GM12878 (cell line): Measurements from ENCODE around the gene F12. TPM values are rescaled to one million over a fixed set of nuclear protein-coding genes. Genes with fewer than 3 reads are reported as not detected.

ENCODE experiments used
- BACH1 ChIP-seq: fragments of 450-650 bp; IDR thresholded peaks from 2 replicates; pipeline ENCODE4 v1.6.1; 2017; ENCODE audit warnings: mild to moderate bottlenecking, borderline replicate concordance
- CBX3 ChIP-seq: fragments of 200-600 bp; sonication (generic); IDR thresholded peaks from 2 replicates; pipeline ENCODE4 v1.6.1; 2016; ENCODE audit warnings: low read depth, borderline replicate concordance
- DPF2 ChIP-seq: fragments of 450-650 bp; IDR thresholded peaks from 2 replicates; pipeline ENCODE4 v1.6.1; 2017; ENCODE audit warnings: mild to moderate bottlenecking
- KAT2A ChIP-seq: conservative IDR thresholded peaks from 2 replicates; pipeline ENCODE4 v1.6.1; 2011; ENCODE audit warnings: low read depth, low read length; ENCODE audit not compliant: control insufficient read depth
- MEF2A ChIP-seq: IDR thresholded peaks from 2 replicates; pipeline ENCODE4 v1.6.1; 2011; ENCODE audit warnings: low read depth, mild to moderate bottlenecking, low read length, moderate library complexity; ENCODE audit not compliant: insufficient read depth
- MTA3 ChIP-seq: IDR thresholded peaks from 2 replicates; pipeline ENCODE4 v1.6.1; 2012; ENCODE audit warnings: low read length, inconsistent platforms, borderline replicate concordance
- NFYB ChIP-seq: IDR thresholded peaks from 2 replicates; pipeline ENCODE4 v1.6.1; 2011; ENCODE audit warnings: low read depth, mild to moderate bottlenecking, low read length, improper control_type of control experiment, moderate library complexity; ENCODE audit not compliant: insufficient read depth
- NR2F1 ChIP-seq: fragments of 450-650 bp; conservative IDR thresholded peaks from 2 replicates; pipeline ENCODE4 v1.6.1; 2017; ENCODE audit warnings: mild to moderate bottlenecking
- PKNOX1 ChIP-seq: fragments of 450-650 bp; IDR thresholded peaks from 2 replicates; pipeline ENCODE4 v1.6.1; 2016; ENCODE audit warnings: mild to moderate bottlenecking
- POU2F2 ChIP-seq: IDR thresholded peaks from 3 replicates; pipeline ENCODE4 v1.6.1; 2011; ENCODE audit warnings: low read depth, mild to moderate bottlenecking, low read length, borderline replicate concordance
- RB1 ChIP-seq: fragments of 450-650 bp; formaldehyde crosslinking; IDR thresholded peaks from 2 replicates; pipeline ENCODE4 v1.6.1; 2017; ENCODE audit warnings: mild to moderate bottlenecking, borderline replicate concordance
- SIX5 ChIP-seq: IDR thresholded peaks from 2 replicates; pipeline ENCODE4 v1.6.1; 2011; ENCODE audit warnings: mild to moderate bottlenecking, low read depth, low read length, moderate library complexity; ENCODE audit not compliant: severe bottlenecking
- STAT3 ChIP-seq: IDR thresholded peaks from 2 replicates; pipeline ENCODE4 v1.6.1; 2011; ENCODE audit warnings: low read depth, low read length, improper control_type of control experiment
- TCF7 ChIP-seq: IDR thresholded peaks from 2 replicates; pipeline ENCODE4 v1.6.1; 2014; ENCODE audit warnings: antibody characterized with exemption, borderline replicate concordance
- YBX1 ChIP-seq: fragments of 450-650 bp; IDR thresholded peaks from 2 replicates; pipeline ENCODE4 v1.6.1; 2016; ENCODE audit warnings: antibody characterized with exemption
- ZBTB11 ChIP-seq: fragments of 450-650 bp; formaldehyde crosslinking; IDR thresholded peaks from 2 replicates; pipeline ENCODE4 v1.5.0; 2022; ENCODE audit warnings: mild to moderate bottlenecking, missing genetic modification characterization
- ZBTB33 ChIP-seq: fragments of 450-650 bp; IDR thresholded peaks from 2 replicates; pipeline ENCODE4 v1.6.1; 2017; ENCODE audit warnings: mild to moderate bottlenecking
- polyA plus RNA-seq, 11 experiments: library from polyadenylated mRNA; depleted of rRNA in 4 of 11; unstranded in 6 of 11; stranded (reverse) in 5 of 11; fragments of >200 nt; fragmentation: Nextera tagmentation in 4 of 11; fragmentation: Illumina TruSeq in 1 of 11; extraction: Ambion mirVana in 4 of 11; extraction: Trizol in 1 of 11; gene quantifications; 1 replicate in 1 of 11; 2 replicates in 10 of 11; pipeline versions ENCODE4 v1.2.1 to v1.2.3, GENCODE V29; 2011 to 2016; ENCODE audit warnings: inconsistent platforms in 2 of 11, missing spikeins in 2 of 11, low read depth in 1 of 11
- total RNA-seq, 4 experiments: library from RNA; depleted of rRNA in 3 of 4; stranded (reverse); fragments of >200 nt in 3 of 4; fragmentation: Illumina TruSeq in 1 of 4; extraction: Trizol in 1 of 4; gene quantifications; 2 replicates each; pipeline versions ENCODE4 v1.2.1 to v1.2.3, GENCODE V29; 2013 to 2021
- TF ChIP-seq, protein P1 (sequence below): IDR thresholded peaks from 2 replicates; pipeline ENCODE4 v1.6.1; 2012; ENCODE audit warnings: low read depth, low read length, improper control_type of control experiment
- TF ChIP-seq, protein P2 (sequence below): fragments of 450-650 bp; IDR thresholded peaks from 2 replicates; pipeline ENCODE4 v1.6.1; 2017; ENCODE audit warnings: mild to moderate bottlenecking, moderate library complexity

Gene F12
- total and polyA plus RNA-seq, 10 of the 15 experiments (the other 5 are each of a cell fraction or from before 2014, with no cell fraction given) = 0.25 to 11.3 (median 5.5) TPM

GRCh38 chr5:177429248-177430040 is 20.1 kb upstream of the F12 start (continued):
- TF ChIP-seq, protein P1, sequence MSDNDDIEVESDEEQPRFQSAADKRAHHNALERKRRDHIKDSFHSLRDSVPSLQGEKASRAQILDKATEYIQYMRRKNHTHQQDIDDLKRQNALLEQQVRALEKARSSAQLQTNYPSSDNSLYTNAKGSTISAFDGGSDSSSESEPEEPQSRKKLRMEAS = peak; percentile 14; the same call in 1 of the 2 replicates
- TF ChIP-seq SIX5 (no peak), BACH1 (no peak), ZBTB11 (CRISPR knock-in tag) (no peak), POU2F2 (peak; percentile 95; the same call in 2 of the 3 replicates), PKNOX1 (no peak; the same call in 1 of the 2 replicates), NR2F1 (0 out of 2 replicates have a peak, but pooled peaks have one; percentile 41), DPF2 (peak; percentile 64; the same call in 1 of the 2 replicates), NFYB (0 out of 2 replicates have a peak, but pooled peaks have one; percentile 35), MEF2A (no peak), MTA3 (no peak), CBX3 (no peak), TCF7 (no peak), YBX1 (no peak), STAT3 (no peak), ZBTB33 (no peak), RB1 (0 out of 2 replicates have a peak, but pooled peaks have one; percentile 23), KAT2A (no peak)
- TF ChIP-seq, protein P2, sequence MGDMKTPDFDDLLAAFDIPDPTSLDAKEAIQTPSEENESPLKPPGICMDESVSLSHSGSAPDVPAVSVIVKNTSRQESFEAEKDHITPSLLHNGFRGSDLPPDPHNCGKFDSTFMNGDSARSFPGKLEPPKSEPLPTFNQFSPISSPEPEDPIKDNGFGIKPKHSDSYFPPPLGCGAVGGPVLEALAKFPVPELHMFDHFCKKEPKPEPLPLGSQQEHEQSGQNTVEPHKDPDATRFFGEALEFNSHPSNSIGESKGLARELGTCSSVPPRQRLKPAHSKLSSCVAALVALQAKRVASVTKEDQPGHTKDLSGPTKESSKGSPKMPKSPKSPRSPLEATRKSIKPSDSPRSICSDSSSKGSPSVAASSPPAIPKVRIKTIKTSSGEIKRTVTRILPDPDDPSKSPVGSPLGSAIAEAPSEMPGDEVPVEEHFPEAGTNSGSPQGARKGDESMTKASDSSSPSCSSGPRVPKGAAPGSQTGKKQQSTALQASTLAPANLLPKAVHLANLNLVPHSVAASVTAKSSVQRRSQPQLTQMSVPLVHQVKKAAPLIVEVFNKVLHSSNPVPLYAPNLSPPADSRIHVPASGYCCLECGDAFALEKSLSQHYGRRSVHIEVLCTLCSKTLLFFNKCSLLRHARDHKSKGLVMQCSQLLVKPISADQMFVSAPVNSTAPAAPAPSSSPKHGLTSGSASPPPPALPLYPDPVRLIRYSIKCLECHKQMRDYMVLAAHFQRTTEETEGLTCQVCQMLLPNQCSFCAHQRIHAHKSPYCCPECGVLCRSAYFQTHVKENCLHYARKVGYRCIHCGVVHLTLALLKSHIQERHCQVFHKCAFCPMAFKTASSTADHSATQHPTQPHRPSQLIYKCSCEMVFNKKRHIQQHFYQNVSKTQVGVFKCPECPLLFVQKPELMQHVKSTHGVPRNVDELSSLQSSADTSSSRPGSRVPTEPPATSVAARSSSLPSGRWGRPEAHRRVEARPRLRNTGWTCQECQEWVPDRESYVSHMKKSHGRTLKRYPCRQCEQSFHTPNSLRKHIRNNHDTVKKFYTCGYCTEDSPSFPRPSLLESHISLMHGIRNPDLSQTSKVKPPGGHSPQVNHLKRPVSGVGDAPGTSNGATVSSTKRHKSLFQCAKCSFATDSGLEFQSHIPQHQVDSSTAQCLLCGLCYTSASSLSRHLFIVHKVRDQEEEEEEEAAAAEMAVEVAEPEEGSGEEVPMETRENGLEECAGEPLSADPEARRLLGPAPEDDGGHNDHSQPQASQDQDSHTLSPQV = no peak
